Head of caudate nucleus (tissue), 42 donors: ENCODE results near the gene SLC24A3.

Source experiments
- DNase-seq, 42 donors: peaks; one replicate each; pipeline versions ENCODE4 v3.0.0 to v3.0.0-alpha.2; 2020 to 2021; ENCODE audit warnings: mixed read lengths in 7 of 42
- intact Hi-C: fragments of 100-400 bp; cut with DNase I; formaldehyde crosslinking; loops from one replicate; pipeline ENCODE4 v1.15.0; 2022

SLC24A3 gene

GRCh38 chr20:19583532-19584175 is 371.2 kb downstream of the SLC24A3 start:
- intact Hi-C loops = no loop called here
- DNase-seq = peak in 40 of 42 donors; percentile 29 to 78 (median 58)

GRCh38 chr20:19588241-19588640 is 375.8 kb downstream of the SLC24A3 start:
- intact Hi-C loops = no loop called here
- DNase-seq = no peak

DNA sequence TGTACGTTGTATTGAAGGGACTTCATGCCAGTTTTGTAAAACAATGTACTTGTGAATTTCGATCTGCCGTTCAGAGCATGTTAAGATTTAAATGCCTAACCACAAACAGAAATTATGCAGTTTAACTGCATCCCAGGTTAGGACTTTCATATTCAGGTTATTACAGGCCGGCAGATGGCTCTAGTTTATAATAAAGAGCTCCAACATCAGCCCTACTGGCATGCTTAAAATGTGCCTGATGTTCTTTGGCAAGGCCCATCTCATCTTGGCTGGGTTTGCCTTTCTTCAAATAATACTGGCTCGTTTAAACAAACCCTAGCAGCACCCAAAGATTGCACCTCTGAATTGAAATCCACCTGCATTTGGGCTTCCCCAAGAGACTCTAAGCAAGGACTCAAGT is 376.3 kb downstream of the SLC24A3 start:
- DNase-seq = peak in 1 of 42 donors; percentile 11
- intact Hi-C loops = no loop called here

- DNase-seq = no peak
- intact Hi-C loops = no loop called here
Measured at GRCh38 chr20:19589787-19590362, 377.4 kb downstream of the SLC24A3 start.

- DNase-seq = no peak
- intact Hi-C loops = no loop called here
Measured at GRCh38 chr20:19590382-19590781, 377.9 kb downstream of the SLC24A3 start.

- intact Hi-C loops = no loop called here
- no peak for DNase-seq
Measured at GRCh38 chr20:19593762-19594161, 381.3 kb downstream of the SLC24A3 start.

- no peak for DNase-seq
- intact Hi-C loops = no loop called here
Measured at GRCh38 chr20:19594896-19595295, 382.5 kb downstream of the SLC24A3 start.

DNA sequence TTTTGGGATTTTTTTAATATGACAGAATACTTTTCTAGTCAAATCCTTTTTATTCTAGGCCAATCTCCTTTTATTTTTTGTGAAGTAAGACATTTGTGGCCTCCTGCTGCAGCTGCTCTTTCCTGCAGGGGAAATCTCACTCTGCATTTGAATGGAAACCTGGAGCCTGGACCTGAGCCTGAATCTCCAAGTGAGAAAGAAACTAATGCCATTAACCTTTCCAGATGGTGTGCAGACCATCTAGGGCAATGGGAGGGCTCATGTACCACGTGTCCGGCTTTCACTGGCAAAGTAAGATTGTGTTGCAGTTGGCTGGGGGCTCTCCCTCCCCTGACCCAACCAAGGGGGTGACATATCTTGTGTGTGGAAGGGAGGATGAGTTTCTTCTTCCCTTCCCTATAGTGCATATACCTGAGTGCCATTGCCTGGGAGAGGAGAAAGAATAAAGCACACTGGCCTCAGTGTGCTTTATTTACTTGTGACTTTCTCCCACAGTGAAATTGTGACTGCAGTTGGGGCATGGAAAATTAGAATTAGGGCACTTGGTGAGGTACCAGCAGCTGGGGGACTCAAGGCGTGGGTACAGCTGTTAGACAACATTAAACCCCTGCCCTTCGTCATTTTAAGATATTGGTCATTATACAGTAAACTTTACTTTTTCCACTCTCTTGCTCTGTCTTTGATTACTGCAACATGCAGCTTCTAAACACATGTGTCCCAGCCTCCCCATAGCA is 385.8 kb downstream of the SLC24A3 start:
- intact Hi-C loops = no loop called here
- no peak for DNase-seq

- no peak for DNase-seq
- intact Hi-C loops = no loop called here
Measured at GRCh38 chr20:19599200-19599599, 386.8 kb downstream of the SLC24A3 start.

DNA sequence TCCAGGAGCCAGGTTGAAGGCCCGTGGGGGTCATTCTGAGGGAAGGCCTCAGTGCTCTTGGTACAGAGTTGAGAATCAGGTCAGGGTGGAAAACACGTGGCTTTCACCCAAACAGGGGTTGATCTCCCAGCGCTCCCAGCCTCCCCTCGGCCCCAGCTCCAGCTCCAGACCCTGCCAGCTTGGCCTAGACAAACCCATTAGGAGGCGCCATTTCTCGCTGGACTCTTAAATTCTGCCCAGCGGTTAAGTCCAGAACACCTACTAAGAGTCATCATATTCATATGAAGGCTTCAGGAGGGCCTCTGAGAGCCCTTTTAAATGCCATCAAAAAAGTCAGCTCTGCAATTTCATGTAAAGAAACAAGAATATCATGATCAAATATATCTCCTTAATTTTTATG is 387.6 kb downstream of the SLC24A3 start:
- intact Hi-C loops = no loop called here
- DNase-seq = no peak

GRCh38 chr20:19601126-19601810 is 388.8 kb downstream of the SLC24A3 start:
- no peak for DNase-seq
- intact Hi-C loops = no loop called here

GRCh38 chr20:19602675-19603375 is 390.4 kb downstream of the SLC24A3 start:
- DNase-seq = no peak

DNA sequence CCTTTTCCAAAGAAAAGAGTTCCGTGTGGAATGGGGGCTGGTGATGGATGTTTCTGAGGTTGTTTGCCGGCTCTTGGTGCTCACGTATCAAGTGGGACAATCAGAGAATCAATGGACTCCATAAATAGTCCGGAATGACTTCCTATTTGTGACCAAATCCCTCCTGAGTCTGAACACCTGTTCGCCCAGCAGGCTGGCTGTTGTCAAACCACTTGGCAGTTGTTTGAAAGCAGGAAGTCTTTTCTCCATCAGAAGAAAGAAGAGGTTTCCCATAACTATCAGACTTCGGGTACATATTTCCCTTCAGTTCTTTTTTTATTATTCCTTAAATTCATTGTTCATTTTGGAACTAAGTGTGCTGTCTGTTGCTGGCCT is 390.9 kb downstream of the SLC24A3 start:
- no peak for DNase-seq
- intact Hi-C loops = no loop called here

More at GRCh38 chr20:19602675-19603375, 390.4 kb downstream of the SLC24A3 start:
- intact Hi-C loops = no loop called here

GRCh38 chr20:19605786-19606485 is 393.5 kb downstream of the SLC24A3 start:
- intact Hi-C loops = no loop called here
- DNase-seq = no peak

GRCh38 chr20:19609642-19610223 is 397.3 kb downstream of the SLC24A3 start:
- intact Hi-C loops = no loop called here

GRCh38 chr20:19615629-19616028 is 403.2 kb downstream of the SLC24A3 start:
- DNase-seq = no peak
- intact Hi-C loops = no loop called here

More at GRCh38 chr20:19609642-19610223, 397.3 kb downstream of the SLC24A3 start:
- no peak for DNase-seq

DNA sequence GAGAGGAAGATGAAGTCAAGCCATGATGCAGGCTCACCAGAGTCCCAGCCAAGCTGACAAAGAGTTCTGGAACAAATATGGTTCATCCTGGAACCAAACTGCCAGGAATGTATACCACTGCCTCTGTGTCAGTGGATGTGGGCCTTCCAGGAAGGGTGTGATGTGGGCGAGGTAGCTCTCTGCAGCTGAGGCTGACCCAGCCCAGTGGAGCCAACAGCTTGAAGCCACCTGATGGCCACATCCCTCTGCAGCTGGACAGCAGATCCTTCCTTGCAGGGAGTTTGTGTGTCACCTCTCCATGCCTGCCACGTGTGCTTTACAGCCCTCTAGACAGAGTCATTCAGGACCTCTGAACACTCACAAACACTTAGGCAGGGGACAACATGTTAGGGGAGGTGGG is 403.6 kb downstream of the SLC24A3 start:
- no peak for DNase-seq
- intact Hi-C loops = no loop called here

DNA sequence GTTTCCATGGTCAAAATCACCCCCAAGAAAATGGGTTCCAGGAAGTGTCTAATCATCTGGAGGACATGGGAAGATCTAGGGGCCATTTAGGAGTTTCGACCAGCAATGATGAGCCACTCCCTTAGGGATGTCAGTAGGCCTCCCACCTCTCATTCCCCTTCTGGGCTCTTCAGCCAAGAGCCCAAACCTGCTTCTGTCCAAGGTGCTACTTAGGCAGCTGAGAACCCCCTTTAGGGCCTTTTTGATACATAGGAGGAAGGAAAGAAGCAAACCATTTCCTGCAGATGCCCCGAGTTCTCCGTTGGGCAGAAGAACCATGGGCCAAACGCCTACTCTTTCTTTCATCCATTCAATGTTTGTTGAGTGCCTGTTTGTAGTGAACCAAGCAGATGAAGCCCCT is 404.2 kb downstream of the SLC24A3 start:
- intact Hi-C loops = no loop called here
- no peak for DNase-seq
